Cardiac fibroblast (primary cell): Measurements from ENCODE around the gene GATAD2B.

Experiments used
- DNase-seq, 2 donors: peaks; one replicate each; pipeline versions ENCODE4 v3.0.0 to v3.0.0-alpha.2; 2010; ENCODE audit warnings: low read depth in 2 of 2
- H3K4me3 ChIP-seq, 2 donors: replicated peaks in 1 of 2; 1 replicate in 1 of 2; 2 replicates in 1 of 2; pipeline ENCODE4 v1.5.1; 2011; ENCODE audit warnings: low read depth in 2 of 2, low read length in 2 of 2, mild to moderate bottlenecking in 2 of 2, moderate library complexity in 1 of 2
- CTCF ChIP-seq: IDR thresholded peaks from one replicate; pipeline ENCODE4 v1.5.1; 2011; ENCODE audit warnings: low read depth, mild to moderate bottlenecking, low read length, inconsistent platforms

The GATAD2B gene

GRCh38 chr1:153872331-153872730 lies 50.4 kb downstream of the GATAD2B start:
- no peak for TF ChIP-seq CTCF
- H3K4me3 ChIP-seq = no peak overlapping the region
- no peak for DNase-seq

GRCh38 chr1:153869486-153869885 lies 53.3 kb downstream of the GATAD2B start:
- TF ChIP-seq CTCF = no peak
- no peak overlapping the region for H3K4me3 ChIP-seq
- no peak for DNase-seq

- no peak overlapping the region for H3K4me3 ChIP-seq
- TF ChIP-seq CTCF = no peak
- peak; percentile 50 to 58 for DNase-seq
Observed at GRCh38 chr1:153866045-153866850, 56.5 kb downstream of the GATAD2B start.

- H3K4me3 ChIP-seq = no peak overlapping the region
- DNase-seq = no peak
- no peak for TF ChIP-seq CTCF
Observed at GRCh38 chr1:153860285-153860684, 62.5 kb downstream of the GATAD2B start.

- TF ChIP-seq CTCF = no peak
- H3K4me3 ChIP-seq = no peak overlapping the region
- DNase-seq = no peak
Observed at GRCh38 chr1:153857505-153857904, 65.3 kb downstream of the GATAD2B start.

- no peak overlapping the region for H3K4me3 ChIP-seq
- no peak for TF ChIP-seq CTCF
- no peak for DNase-seq
Observed at GRCh38 chr1:153856763-153857162, 66.0 kb downstream of the GATAD2B start.

GRCh38 chr1:153852170-153852569 lies 70.6 kb downstream of the GATAD2B start:
- no peak for DNase-seq
- H3K4me3 ChIP-seq = no peak overlapping the region

More at GRCh38 chr1:153852170-153852569, 70.6 kb downstream of the GATAD2B start:
- TF ChIP-seq CTCF = no peak
